Endodermal cell (in vitro differentiated cells): ENCODE measurements around the gene RIMBP2. TPM values are rescaled to one million over a fixed set of nuclear protein-coding genes. Genes with fewer than 3 reads are reported as not detected.
A peak's percentile ranks its signal among the peaks of the same experiment; 100 is the strongest.

Experiments used
- DNase-seq: peaks from one replicate; pipeline ENCODE4 v3.0.0-alpha.2; 2017
- H3K27ac ChIP-seq: 2 replicates; pipeline ENCODE4 v1.5.1; 2013; ENCODE audit warnings: mild to moderate bottlenecking, low read depth, low read length, moderate library complexity
- H3K27me3 ChIP-seq: 2 replicates; pipeline ENCODE4 v1.6.1; 2013; ENCODE audit warnings: mild to moderate bottlenecking, low read length, moderate library complexity; ENCODE audit not compliant: insufficient read depth, control insufficient read depth, poor library complexity, severe bottlenecking
- H3K36me3 ChIP-seq: 2 replicates; pipeline ENCODE4 v1.7.0; 2013; ENCODE audit warnings: mild to moderate bottlenecking, low read length, moderate library complexity; ENCODE audit not compliant: control insufficient read depth, insufficient read depth
- H3K4me1 ChIP-seq: one replicate; pipeline ENCODE4 v1.7.0; 2013; ENCODE audit warnings: low read length; ENCODE audit not compliant: control insufficient read depth, insufficient read depth
- H3K4me3 ChIP-seq: 2 replicates; pipeline ENCODE4 v1.5.1; 2013; ENCODE audit warnings: mild to moderate bottlenecking, low read length, moderate library complexity
- H3K9ac ChIP-seq: 2 replicates; pipeline ENCODE4 v1.6.1; 2013; ENCODE audit warnings: mild to moderate bottlenecking, low read length, moderate library complexity; ENCODE audit not compliant: poor library complexity, severe bottlenecking; ENCODE audit errors: extremely low read depth
- H3K9me3 ChIP-seq: 2 replicates; pipeline ENCODE4 v1.6.1; 2013; ENCODE audit warnings: mild to moderate bottlenecking, low read length, moderate library complexity; ENCODE audit not compliant: control insufficient read depth
- H3K27ac Mint-ChIP-seq: 2 replicates; pipeline ENCODE4 v1.8.0; 2020; ENCODE audit warnings: mixed read lengths
- H3K27me3 Mint-ChIP-seq: 2 replicates; pipeline ENCODE4 v1.8.0; 2021; ENCODE audit warnings: mild to moderate bottlenecking, mixed read lengths; ENCODE audit not compliant: insufficient read depth
- H3K36me3 Mint-ChIP-seq: 2 replicates; pipeline ENCODE4 v1.8.0; 2020; ENCODE audit warnings: low read depth, mixed read lengths
- H3K4me1 Mint-ChIP-seq: 2 replicates; pipeline ENCODE4 v1.8.0; 2020; ENCODE audit warnings: mixed read lengths
- H3K4me3 Mint-ChIP-seq: 2 replicates; pipeline ENCODE4 v1.8.0; 2020; ENCODE audit warnings: mild to moderate bottlenecking, moderate library complexity, mixed read lengths
- H3K9me3 Mint-ChIP-seq: 2 replicates; pipeline ENCODE4 v1.8.0; 2020; ENCODE audit warnings: mild to moderate bottlenecking, mixed read lengths
- WGBS, 2 experiments: methylation state at CpG; one replicate each; pipeline versions ENCODE4 v1.1.5 to v1.1.7; 2013; ENCODE audit warnings: missing lambda C conversion rate in 2 of 2, mixed read lengths in 1 of 2; ENCODE audit not compliant: insufficient coverage in 1 of 2, insufficient read length in 1 of 2; 5-methylcytosine and 5-hydroxymethylcytosine counted together
- total RNA-seq, 2 donors: library from RNA; stranded (reverse); fragmentation: NEBNext Ultra II Directional in 1 of 2; extraction: Animal tissue kit (Norgen Biotek cat#: 25700) in 1 of 2; gene quantifications; 2 replicates in 1 of 2; 3 replicates in 1 of 2; pipeline ENCODE4 v1.2.1, GENCODE V29; 2021
- TF ChIP-seq, protein P1 (sequence below): fragments of 200-600 bp; sonication (generic); conservative IDR thresholded peaks from 2 replicates; pipeline ENCODE4 v1.5.0; 2021; ENCODE audit warnings: antibody characterized with exemption, mild to moderate bottlenecking

Gene RIMBP2
- total RNA-seq, 2 donors from 2014 or later: 0.13 to 3.4 TPM

DNA sequence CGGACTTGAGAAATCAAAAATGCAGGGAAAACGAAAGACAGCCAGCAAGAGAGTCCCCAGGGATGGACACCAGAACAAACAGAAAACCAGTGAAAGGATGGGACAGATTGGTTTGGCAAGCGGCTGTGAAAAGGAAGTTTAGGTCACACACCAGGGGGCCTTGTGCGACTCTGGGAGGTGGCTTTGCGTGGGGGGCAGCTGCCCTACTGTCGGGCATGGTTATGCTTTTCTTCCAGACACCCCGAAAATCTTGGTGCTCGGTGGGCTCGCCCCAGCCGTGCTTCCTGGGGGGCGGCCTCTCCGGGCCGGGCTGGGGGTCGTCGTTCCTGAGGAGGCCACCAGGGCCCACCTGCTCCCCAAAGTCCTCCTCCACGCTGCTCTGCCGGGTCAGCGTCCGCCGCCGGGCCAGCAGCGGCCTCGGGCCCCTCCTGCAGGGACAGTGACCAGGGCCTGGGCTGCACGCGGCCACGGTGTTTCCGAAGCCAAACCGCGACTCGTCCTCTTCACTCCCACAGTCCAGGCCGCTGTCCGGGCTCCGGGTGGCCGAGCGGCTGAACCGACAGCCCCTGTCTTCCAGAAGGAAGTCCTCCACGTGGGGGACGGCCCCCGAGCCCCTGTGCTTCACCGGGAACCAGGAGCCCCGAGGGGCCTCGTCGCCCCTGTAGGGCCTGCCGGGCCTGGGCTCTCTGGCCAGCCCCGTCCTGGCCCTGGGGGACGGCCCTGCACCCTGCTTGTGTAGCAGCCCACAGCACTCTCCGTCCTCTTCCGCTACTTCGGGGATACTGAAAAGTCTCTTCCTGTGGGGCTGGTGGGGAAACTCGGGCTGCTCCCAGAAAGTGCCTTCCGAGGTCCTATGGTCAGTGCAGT is 291.9 kb downstream of the RIMBP2 start:
- Histone ChIP-seq H3K27me3 (no peaks in the 10 kb centered on the region), H3K9me3 (no peaks in the 10 kb centered on the region), H3K36me3 (no peaks in the 10 kb centered on the region), H3K27ac (no peak overlapping the region), H3K4me3 (no peak overlapping the region), H3K4me1 (no peaks in the 10 kb centered on the region), H3K9ac (no peak overlapping the region)
- 86 to 93% methylated on average over 7 to 51 of the region's 51 CpGs for WGBS, 2 experiments
- H3K36me3 Mint-ChIP-seq: no peaks in the 10 kb centered on the region
- H3K4me1 Mint-ChIP-seq: no peaks in the 10 kb centered on the region
- no peak overlapping the region for H3K4me3 Mint-ChIP-seq
- peak; percentile 53 for DNase-seq
- H3K9me3 Mint-ChIP-seq: no peaks in the 10 kb centered on the region
- no peak overlapping the region for H3K27ac Mint-ChIP-seq
- TF ChIP-seq, protein P1, sequence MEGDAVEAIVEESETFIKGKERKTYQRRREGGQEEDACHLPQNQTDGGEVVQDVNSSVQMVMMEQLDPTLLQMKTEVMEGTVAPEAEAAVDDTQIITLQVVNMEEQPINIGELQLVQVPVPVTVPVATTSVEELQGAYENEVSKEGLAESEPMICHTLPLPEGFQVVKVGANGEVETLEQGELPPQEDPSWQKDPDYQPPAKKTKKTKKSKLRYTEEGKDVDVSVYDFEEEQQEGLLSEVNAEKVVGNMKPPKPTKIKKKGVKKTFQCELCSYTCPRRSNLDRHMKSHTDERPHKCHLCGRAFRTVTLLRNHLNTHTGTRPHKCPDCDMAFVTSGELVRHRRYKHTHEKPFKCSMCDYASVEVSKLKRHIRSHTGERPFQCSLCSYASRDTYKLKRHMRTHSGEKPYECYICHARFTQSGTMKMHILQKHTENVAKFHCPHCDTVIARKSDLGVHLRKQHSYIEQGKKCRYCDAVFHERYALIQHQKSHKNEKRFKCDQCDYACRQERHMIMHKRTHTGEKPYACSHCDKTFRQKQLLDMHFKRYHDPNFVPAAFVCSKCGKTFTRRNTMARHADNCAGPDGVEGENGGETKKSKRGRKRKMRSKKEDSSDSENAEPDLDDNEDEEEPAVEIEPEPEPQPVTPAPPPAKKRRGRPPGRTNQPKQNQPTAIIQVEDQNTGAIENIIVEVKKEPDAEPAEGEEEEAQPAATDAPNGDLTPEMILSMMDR: no peak
- H3K27me3 Mint-ChIP-seq: no peaks in the 10 kb centered on the region

DNA sequence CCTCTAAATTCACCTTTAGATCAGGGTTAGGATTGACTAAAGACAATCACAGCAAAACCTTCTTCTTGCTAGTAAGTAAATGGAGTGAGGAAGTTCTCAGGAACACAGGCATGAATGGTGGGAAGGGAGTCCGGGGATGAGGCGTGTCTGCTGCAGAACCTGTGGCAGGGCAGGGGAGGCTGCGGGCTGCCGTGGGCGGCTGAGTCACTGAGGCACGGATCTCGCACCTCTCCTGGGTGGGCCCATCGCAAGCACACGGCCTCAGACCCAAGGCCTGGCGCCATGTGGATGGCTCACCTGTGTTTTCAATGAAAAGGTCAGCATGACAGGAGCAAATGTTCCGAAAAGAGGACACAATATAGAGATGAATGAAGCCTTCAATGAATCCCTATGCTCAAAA is 293.0 kb downstream of the RIMBP2 start:
- no peak overlapping the region for H3K27ac ChIP-seq
- 94 to 99% methylated on average over 8 to 11 of the region's 11 CpGs for WGBS, 2 experiments
- Mint-ChIP-seq H3K4me1 (no peaks in the 10 kb centered on the region), H3K27me3 (no peaks in the 10 kb centered on the region), H3K27ac (no peak overlapping the region), H3K4me3 (no peak overlapping the region), H3K9me3 (no peaks in the 10 kb centered on the region), H3K36me3 (no peaks in the 10 kb centered on the region)
- DNase-seq: no peak
- no peak overlapping the region for H3K4me3 ChIP-seq
- no peaks in the 10 kb centered on the region for H3K27me3 ChIP-seq
- no peaks in the 10 kb centered on the region for H3K4me1 ChIP-seq
- TF ChIP-seq, protein P1: no peak
- H3K36me3 ChIP-seq: no peaks in the 10 kb centered on the region
- no peak overlapping the region for H3K9ac ChIP-seq
- no peaks in the 10 kb centered on the region for H3K9me3 ChIP-seq

DNA sequence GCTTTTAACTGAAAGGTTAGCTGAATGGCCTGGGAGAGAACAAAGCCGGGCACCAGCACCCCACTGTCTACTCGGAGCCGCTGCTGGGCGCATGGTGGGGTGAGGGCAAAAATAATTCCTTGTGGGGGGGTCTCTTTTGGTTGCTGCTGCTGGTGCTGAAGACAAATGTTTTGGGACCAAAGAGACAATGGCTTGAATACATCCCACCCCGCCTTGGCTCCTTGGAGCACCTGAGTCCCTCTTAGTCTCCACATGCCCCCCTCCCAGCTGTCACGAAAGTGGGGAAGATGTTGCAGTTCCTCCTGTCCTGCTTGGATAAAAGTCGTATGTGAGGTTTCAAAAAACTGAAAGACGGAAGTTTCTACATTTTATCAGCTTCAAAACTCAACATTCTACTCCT is 293.4 kb downstream of the RIMBP2 start:
- H3K9ac ChIP-seq: no peak overlapping the region
- Mint-ChIP-seq H3K4me1 (no peaks in the 10 kb centered on the region), H3K27ac (no peak overlapping the region), H3K4me3 (no peak overlapping the region), H3K9me3 (no peaks in the 10 kb centered on the region), H3K27me3 (peaks cover 2% of the 10 kb centered on the region), H3K36me3 (no peaks in the 10 kb centered on the region)
- H3K27ac ChIP-seq: no peak overlapping the region
- H3K9me3 ChIP-seq: no peaks in the 10 kb centered on the region
- TF ChIP-seq, protein P1: no peak
- no peak for DNase-seq
- H3K4me1 ChIP-seq: no peaks in the 10 kb centered on the region
- no peaks in the 10 kb centered on the region for H3K27me3 ChIP-seq
- no peak overlapping the region for H3K4me3 ChIP-seq
- WGBS, 2 experiments: 96% methylated on average over 4 to 8 of the region's 8 CpGs
- H3K36me3 ChIP-seq: no peaks in the 10 kb centered on the region
